Lower lobe of right lung (tissue), 2 donors: ENCODE measurements around the gene EIF5A. TPM values are rescaled to one million over a fixed set of nuclear protein-coding genes. Genes with fewer than 3 reads are reported as not detected.
A peak's percentile ranks its signal among the peaks of the same experiment; 100 is the strongest.

Experiments used
- ATAC-seq, 2 donors: fragments of 200-7000 bp; cut with Tn5 transposase; one replicate each; pipeline ENCODE4 v1.9.1; 2020 to 2022; ENCODE audit warnings: mild to moderate bottlenecking in 2 of 2, moderate library complexity in 2 of 2
- DNase-seq: peaks from one replicate; pipeline ENCODE4 v3.0.0-alpha.2; 2020
- H3K27ac ChIP-seq: fragments of 200-600 bp; one replicate; pipeline ENCODE4 v1.8.0; 2022
- H3K27me3 ChIP-seq: fragments of 200-600 bp; one replicate; pipeline ENCODE4 v1.8.0; 2022; ENCODE audit warnings: low read depth
- H3K36me3 ChIP-seq: fragments of 200-600 bp; one replicate; pipeline ENCODE4 v1.8.0; 2022; ENCODE audit warnings: mild to moderate bottlenecking
- H3K4me1 ChIP-seq: fragments of 200-600 bp; one replicate; pipeline ENCODE4 v1.8.0; 2022
- H3K4me3 ChIP-seq: fragments of 200-600 bp; one replicate; pipeline ENCODE4 v1.8.0; 2022; ENCODE audit warnings: mild to moderate bottlenecking
- H3K9me3 ChIP-seq: fragments of 200-600 bp; one replicate; pipeline ENCODE4 v1.8.0; 2022
- intact Hi-C: fragments of 100-400 bp; cut with DNase I; formaldehyde crosslinking; loops from one replicate; pipeline ENCODE4 v1.11.0; 2022
- total RNA-seq: library from RNA; stranded (reverse); fragmentation: NEBNext Ultra II Directional; extraction: Animal tissue kit (Norgen Biotek cat#: 25700); gene quantifications from one replicate; pipeline ENCODE4 v1.2.1, GENCODE V29; 2021
- TF ChIP-seq, protein P1 (sequence below): fragments of 200-600 bp; IDR thresholded peaks from one replicate; pipeline ENCODE4 v1.8.0; 2022; ENCODE audit warnings: antibody characterized with exemption, mild to moderate bottlenecking
- donor health status: DM: no; HTN: yes; CAD: no; lungs with severe emphysema.

EIF5A gene
- total RNA-seq, 1 donor from 2014 or later: 216 TPM

GRCh38 chr17:7294614-7295153, 12.7 kb upstream of the EIF5A start, which contains the start of gene YBX2:
TSS of gene YBX2 (minus strand) at chr17:7294639. CDS start at chr17:7294500, 139 bp downstream.
- peak; percentile 61 to 70 for ATAC-seq
- Histone ChIP-seq H3K36me3 (no peaks in the 10 kb centered on the region), H3K4me3 (peak within 1 kb of the TSS; percentile 47), H3K27me3 (peaks cover 49% of the 10 kb centered on the region), H3K9me3 (no peaks in the 10 kb centered on the region), H3K4me1 (peaks cover 29% of the 10 kb centered on the region), H3K27ac (no peak within 1 kb of the TSS)
- peak; percentile 69 for DNase-seq
- intact Hi-C loops: no loop called here
- TF ChIP-seq, protein P1, sequence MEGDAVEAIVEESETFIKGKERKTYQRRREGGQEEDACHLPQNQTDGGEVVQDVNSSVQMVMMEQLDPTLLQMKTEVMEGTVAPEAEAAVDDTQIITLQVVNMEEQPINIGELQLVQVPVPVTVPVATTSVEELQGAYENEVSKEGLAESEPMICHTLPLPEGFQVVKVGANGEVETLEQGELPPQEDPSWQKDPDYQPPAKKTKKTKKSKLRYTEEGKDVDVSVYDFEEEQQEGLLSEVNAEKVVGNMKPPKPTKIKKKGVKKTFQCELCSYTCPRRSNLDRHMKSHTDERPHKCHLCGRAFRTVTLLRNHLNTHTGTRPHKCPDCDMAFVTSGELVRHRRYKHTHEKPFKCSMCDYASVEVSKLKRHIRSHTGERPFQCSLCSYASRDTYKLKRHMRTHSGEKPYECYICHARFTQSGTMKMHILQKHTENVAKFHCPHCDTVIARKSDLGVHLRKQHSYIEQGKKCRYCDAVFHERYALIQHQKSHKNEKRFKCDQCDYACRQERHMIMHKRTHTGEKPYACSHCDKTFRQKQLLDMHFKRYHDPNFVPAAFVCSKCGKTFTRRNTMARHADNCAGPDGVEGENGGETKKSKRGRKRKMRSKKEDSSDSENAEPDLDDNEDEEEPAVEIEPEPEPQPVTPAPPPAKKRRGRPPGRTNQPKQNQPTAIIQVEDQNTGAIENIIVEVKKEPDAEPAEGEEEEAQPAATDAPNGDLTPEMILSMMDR: no peak

DNA sequence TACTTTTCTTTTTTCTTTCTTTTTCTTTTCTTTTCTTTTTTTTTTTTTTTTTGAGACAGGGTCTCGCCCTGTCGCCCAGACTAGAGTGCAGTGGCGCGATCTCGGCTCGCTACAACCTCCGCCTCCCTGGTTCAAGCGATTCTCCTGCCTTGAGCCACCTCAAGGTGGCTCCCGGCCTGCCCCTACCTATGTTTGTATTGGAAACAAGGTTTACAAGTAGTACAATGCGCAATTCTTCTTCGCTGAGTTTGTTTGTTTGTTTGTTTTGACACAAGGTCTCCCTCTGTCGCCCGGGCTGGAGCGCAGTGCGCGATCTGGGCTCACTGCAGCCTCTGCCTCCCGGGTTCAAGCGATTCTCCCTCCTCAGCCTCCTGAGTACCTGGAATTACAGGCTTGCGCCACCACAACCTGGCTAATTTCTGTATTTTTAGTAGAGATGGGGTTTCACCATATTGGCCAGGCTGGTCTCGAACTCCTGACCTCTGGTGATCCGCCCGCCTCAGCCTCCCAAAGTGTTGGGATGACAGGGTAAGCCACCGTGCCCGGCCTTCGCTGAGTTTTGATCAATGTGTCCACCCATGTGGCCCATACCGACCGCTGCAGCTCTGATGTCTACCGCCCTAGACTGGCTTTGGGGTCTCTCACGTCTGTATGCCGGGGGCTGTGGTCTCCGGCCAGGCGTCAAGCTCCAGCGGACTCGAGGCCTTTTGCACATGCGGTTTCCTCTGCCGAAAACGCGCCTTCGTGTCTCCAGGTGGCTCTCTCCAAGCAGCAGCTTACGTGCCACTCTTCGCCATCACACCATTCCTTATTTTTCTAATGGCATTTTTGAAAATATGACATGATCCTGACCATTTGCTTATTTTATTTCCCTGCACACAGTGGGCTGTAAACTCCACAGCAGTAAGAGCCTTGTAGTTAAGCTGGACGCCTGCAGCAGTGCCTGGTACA, 11.9 kb upstream of the EIF5A start:
- H3K36me3 ChIP-seq: no peaks in the 10 kb centered on the region
- no peak overlapping the region for H3K27ac ChIP-seq
- DNase-seq (no peak), ATAC-seq (no peak)
- H3K27me3 ChIP-seq: peaks cover 49% of the 10 kb centered on the region
- peak overlapping the region; percentile 47 for H3K4me3 ChIP-seq
- H3K9me3 ChIP-seq: no peaks in the 10 kb centered on the region
- intact Hi-C loops: no loop called here
- peaks cover 29% of the 10 kb centered on the region for H3K4me1 ChIP-seq
- TF ChIP-seq, protein P1: no peak

- Histone ChIP-seq H3K4me1 (peaks cover 29% of the 10 kb centered on the region), H3K4me3 (peak overlapping the region; percentile 28)
Observed at GRCh38 chr17:7296189-7296861, 11.1 kb upstream of the EIF5A start.

GRCh38 chr17:7304179-7304578, 3.2 kb upstream of the EIF5A start:
- no peak overlapping the region for H3K27ac ChIP-seq
- no peak overlapping the region for H3K4me3 ChIP-seq
- TF ChIP-seq, protein P1: no peak
- H3K4me1 ChIP-seq: peaks cover 7% of the 10 kb centered on the region
- H3K9me3 ChIP-seq: no peaks in the 10 kb centered on the region
- no peaks in the 10 kb centered on the region for H3K27me3 ChIP-seq
- peaks cover 2% of the 10 kb centered on the region for H3K36me3 ChIP-seq
- intact Hi-C loops: no loop called here
- DNase-seq (no peak), ATAC-seq (no peak)

More at GRCh38 chr17:7296189-7296861, 11.1 kb upstream of the EIF5A start:
- Histone ChIP-seq H3K27me3 (peaks cover 49% of the 10 kb centered on the region), H3K27ac (no peak overlapping the region), H3K36me3 (no peaks in the 10 kb centered on the region), H3K9me3 (no peaks in the 10 kb centered on the region)
- TF ChIP-seq, protein P1: peak; percentile 97
- intact Hi-C loops: no loop called here
- DNase-seq (peak; percentile 89), ATAC-seq (peak; percentile 89 to 94)
